HCEC 1CT (cell line): ENCODE measurements around the gene OR2T29.
"Not testable (repeated sequence)": the region's sequence is repeated elsewhere in the genome, so short reads cannot be mapped to it uniquely, and the experiment has no call there.

Experiments used
- DNase-seq: peaks from one replicate; pipeline ENCODE4 v3.0.0-alpha.2; 2017

The OR2T29 gene

GRCh38 chr1:248562672-248563071 is at the start of gene OR2T29:
TSS of gene OR2T29 (minus strand) at chr1:248562772. CDS start at chr1:248559491, 3,281 bp downstream.
- DNase-seq, result not testable (repeated sequence)

DNA sequence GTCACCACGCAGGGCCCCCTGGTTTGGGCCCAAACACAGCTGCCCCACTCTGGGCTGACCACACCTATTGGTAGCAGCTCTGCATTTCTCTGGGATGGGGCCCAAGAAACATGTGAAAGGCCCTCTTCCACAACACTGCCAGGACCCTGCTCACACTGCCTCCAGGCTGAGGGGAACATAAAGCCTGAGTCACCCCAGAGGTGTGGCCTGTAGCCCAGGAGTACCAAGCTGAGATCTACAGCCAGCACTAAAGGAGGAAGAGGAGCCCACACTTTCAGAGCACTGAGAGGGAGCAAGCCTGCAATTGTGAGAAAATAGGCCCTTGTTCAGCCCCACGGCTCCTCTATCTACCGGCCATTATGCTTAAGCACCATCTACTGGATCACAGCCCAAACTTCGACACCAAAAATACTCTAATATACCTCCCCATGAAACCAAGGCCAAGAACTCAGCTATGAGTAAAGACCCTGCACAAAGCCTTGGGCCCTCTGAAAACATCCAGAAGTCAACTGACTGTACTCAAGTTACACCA is 49.4 kb upstream of the OR2T29 start:
- DNase-seq, result no peak

GRCh38 chr1:248610301-248610700 is 47.7 kb upstream of the OR2T29 start:
- no peak for DNase-seq

- DNase-seq, result no peak
Measured at GRCh38 chr1:248599396-248599795, 36.8 kb upstream of the OR2T29 start.

DNA sequence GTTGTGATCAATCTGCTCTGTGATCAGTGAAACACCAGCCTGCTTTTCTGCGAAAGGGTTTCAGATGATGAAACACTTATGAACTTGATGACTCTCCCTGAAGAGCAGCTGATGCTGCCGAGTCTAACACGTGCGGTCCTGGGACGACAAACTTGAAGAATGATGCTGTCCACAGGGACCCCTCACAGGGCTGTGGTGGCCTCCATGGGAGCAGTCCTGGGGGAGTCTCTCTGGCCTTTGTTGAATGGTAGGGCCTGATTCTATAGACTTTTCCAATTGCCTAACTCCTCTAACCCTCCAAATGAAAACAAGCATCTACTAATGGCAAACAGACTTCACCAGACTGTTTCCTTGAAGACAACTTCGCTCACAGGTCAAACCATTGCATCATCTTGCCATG is 35.0 kb upstream of the OR2T29 start, which contains the start of gene OR2T10:
TSS of gene OR2T10 (minus strand) at position 112 of the 400 bp plus-strand sequence. CDS start 3,932 bp downstream, outside the sequence.
- DNase-seq, result no peak

DNA sequence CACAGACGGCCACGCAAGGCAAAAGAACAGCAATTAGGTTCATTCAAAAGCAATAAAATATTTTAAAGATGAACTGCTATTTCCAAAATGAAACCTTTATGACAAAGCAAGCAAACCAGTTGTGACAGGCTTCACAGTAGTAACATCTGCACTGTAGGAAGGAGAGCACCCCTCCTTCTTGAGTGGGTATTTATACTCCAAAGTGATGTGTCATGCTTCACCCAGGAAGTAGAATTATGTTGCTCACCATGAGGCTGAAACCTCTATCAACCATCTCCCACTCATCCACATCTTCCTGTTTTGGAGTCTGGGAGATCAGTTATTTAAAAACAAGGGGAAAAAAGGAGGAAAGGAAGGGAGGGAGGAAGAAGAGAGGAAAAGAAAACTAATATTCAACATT is 34.0 kb upstream of the OR2T29 start:
- DNase-seq, result no peak

- DNase-seq, result no peak
Measured at GRCh38 chr1:248593226-248593625, 30.7 kb upstream of the OR2T29 start.

- no peak for DNase-seq
Measured at GRCh38 chr1:248592655-248593054, 30.1 kb upstream of the OR2T29 start.

DNA sequence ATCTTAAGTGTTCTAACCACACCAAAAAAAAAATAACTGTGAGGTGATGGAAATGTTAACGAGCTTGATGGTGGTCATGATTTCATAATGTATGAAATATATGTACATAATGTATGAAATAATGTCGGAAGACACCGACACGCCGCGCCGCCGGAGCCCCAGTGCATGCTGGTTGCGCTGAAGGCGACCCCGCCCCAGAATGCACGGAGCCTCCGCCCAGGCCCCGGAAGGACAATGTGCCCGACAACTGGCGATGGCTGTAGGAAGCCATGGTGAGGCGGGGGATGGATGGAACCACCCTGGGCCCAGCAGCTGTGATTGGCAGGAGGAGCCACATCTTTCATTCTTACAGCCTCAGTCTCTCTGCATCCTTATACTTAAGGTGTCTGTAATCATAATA is 27.5 kb upstream of the OR2T29 start:
- DNase-seq, result no peak

DNA sequence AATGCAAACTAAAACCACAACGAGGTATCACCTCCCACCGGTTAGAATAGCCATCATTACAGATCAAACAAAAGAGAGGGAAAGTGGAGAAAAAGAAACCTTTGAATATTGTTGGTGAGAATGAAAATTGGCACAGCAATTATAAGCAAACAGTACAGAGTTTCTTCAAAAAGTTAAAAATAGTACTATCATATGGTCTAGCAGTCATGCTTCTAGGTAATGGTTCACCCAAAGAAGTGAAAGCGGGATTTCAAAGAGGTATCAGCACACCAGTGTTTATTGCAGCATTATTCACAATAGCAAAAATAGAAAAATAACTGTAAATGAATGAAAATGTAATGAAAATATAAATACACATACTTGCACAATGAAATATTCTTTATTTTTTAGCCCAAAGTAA is 26.8 kb upstream of the OR2T29 start:
- DNase-seq, result no peak

GRCh38 chr1:248585266-248585665 is 22.7 kb upstream of the OR2T29 start:
- DNase-seq, result no peak

GRCh38 chr1:248576260-248576980 is 13.8 kb upstream of the OR2T29 start:
- DNase-seq, result no peak

- DNase-seq, result not testable (repeated sequence)
Measured at GRCh38 chr1:248574657-248575056, 12.1 kb upstream of the OR2T29 start, which contains the start of gene OR2T34. TSS of gene OR2T34 (minus strand) at chr1:248574757. CDS start at chr1:248574757, 0 bp downstream.

- not testable (repeated sequence) for DNase-seq
Measured at GRCh38 chr1:248573856-248574255, 11.3 kb upstream of the OR2T29 start.

DNA sequence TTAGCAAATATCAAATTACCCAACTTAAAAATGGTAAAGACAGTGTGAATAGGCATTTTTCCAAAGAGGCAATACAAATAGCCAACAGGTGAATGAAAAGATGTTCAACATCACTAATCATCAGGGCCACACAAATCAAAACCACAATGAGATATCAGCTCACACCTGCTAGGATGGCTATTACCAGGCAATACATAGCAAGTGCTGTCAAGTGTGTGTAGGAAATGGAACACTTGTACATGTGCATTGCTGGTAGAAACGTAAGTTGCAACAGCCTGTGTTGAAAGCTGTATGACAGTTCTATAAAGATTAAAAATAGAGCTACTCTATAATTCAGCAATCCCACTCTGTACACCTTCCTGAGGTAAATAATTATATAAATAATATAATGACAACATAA is 9.5 kb upstream of the OR2T29 start:
- DNase-seq, result not testable (repeated sequence)

DNA sequence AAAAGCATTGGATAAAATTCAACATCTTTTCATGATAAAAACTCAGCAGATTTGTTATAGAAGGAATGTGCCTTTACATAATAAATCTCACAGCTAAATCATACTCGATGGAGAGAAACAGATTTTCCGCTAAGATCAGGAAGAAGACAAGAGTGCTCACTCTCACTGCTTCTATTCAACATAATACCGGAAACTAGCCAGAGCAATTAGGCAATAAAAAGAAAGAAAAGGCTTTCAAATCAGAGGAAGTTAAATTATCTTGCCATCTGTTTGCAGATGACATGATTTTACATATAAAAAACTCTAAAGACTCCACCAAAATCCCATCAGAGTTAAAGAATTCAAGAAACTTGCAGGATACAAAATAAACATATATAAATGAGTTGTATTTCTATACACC is 8.2 kb upstream of the OR2T29 start:
- DNase-seq, result not testable (repeated sequence)

- DNase-seq, result not testable (repeated sequence)
Measured at GRCh38 chr1:248569049-248569448, 6.5 kb upstream of the OR2T29 start.

- not testable (repeated sequence) for DNase-seq
Measured at GRCh38 chr1:248565530-248566373, 3.2 kb upstream of the OR2T29 start.

- DNase-seq, result not testable (repeated sequence)
Measured at GRCh38 chr1:248551027-248551426, 11.5 kb downstream of the OR2T29 start.

GRCh38 chr1:248547383-248547782 is 15.2 kb downstream of the OR2T29 start:
- not testable (repeated sequence) for DNase-seq

- not testable (repeated sequence) for DNase-seq
Measured at GRCh38 chr1:248537449-248537848, 25.1 kb downstream of the OR2T29 start.

DNA sequence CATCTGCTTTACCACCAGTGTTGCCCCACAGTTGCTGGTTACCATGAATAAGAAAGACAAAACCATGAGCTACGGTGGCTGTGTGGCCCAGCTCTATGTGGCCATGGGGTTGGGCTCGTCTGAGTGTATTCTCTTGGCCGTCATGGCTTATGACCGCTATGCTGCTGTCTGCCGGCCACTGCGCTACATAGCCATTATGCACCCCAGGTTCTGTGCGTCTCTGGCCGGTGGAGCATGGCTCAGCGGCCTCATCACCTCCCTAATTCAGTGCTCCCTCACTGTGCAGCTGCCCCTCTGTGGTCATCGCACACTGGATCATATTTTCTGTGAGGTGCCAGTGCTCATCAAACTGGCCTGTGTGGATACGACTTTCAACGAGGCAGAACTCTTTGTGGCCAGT is 40.7 kb downstream of the OR2T29 start:
- no peak for DNase-seq

DNA sequence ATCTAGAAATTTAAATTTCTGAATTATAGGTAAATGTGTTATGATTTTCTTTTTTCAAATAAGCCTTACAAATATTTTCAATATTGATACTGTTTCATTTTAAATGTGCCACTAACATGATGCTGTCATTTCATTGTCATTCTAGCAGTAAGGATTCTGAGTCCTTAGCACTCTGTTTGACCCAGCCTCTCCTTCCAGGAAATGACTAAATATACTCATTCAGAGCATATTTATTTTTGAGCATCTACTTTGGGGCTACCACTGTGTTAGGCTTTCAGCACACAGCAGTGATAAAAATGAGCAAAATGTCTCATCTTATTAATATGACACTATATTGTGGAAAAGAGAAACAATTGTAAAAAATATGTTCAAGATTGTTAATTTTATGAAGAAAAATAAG is 52.4 kb downstream of the OR2T29 start:
- DNase-seq, result not testable (repeated sequence)
